Endothelial cell of umbilical vein (primary cell): ENCODE data around the gene CCRL2. TPM values are rescaled to one million over a fixed set of nuclear protein-coding genes. Genes with fewer than 3 reads are reported as not detected.
"Not testable (repeated sequence)": the region's sequence is repeated elsewhere in the genome, so short reads cannot be mapped to it uniquely, and the experiment has no call there.

Experiments used
- BruUV-seq: library from RNA; stranded (reverse); fragments of 400-500 nt; replicated peaks from 2 replicates; lab custom pipeline; 2021; lab: Mats Ljungman, UMichigan
- CTCF ChIA-PET: fragments of 300-600, 350-600 bp; sonication (Branson Sonifier 250); formaldehyde crosslinking; loops from one replicate; lab custom pipeline; 2021; ENCODE audit warnings: antibody characterized with exemption, inconsistent platforms; lab: Charles Lee
- POLR2A ChIA-PET: fragments of 300-600, 350-600 bp; sonication (Branson Sonifier 250); formaldehyde crosslinking; loops from one replicate; lab custom pipeline; 2021; ENCODE audit warnings: antibody characterized with exemption, inconsistent platforms; lab: Charles Lee
- DNase-seq: peaks from one replicate; pipeline ENCODE4 v3.0.0-alpha.2; 2011; ENCODE audit warnings: low read depth, low spot score
- FAIRE-seq: peaks from 2 replicates; lab custom pipeline; 2011; peaks lifted over from hg19 to GRCh38; lab: Jason Lieb, UNC
- H2AFZ ChIP-seq: 2 replicates; pipeline ENCODE4 v1.6.0; 2012; ENCODE audit warnings: low read depth, low read length, control low read depth, inconsistent platforms
- H3K27ac ChIP-seq: 2 replicates; pipeline ENCODE4 v1.5.1; 2011; ENCODE audit warnings: low read depth, mild to moderate bottlenecking, control low read depth, low read length, moderate library complexity; ENCODE audit not compliant: insufficient read depth
- H3K27me3 ChIP-seq, 2 experiments: 2 replicates each; pipeline versions ENCODE4 v1.6.0 to v1.6.1; 2011; ENCODE audit warnings: low read length in 2 of 2, mixed read lengths in 1 of 2; ENCODE audit not compliant: control insufficient read depth in 2 of 2, insufficient read depth in 2 of 2
- H3K36me3 ChIP-seq, 2 experiments: 2 replicates in 1 of 2; 3 replicates in 1 of 2; pipeline ENCODE4 v1.5.1; 2011; ENCODE audit warnings: low read length in 2 of 2, mild to moderate bottlenecking in 1 of 2, moderate library complexity in 1 of 2; ENCODE audit not compliant: control insufficient read depth in 2 of 2, insufficient read depth in 2 of 2; ENCODE audit errors: extremely low read depth in 1 of 2
- H3K4me1 ChIP-seq: 3 replicates; pipeline ENCODE4 v1.5.1; 2011; ENCODE audit warnings: mild to moderate bottlenecking, low read length; ENCODE audit not compliant: control insufficient read depth, insufficient read depth; ENCODE audit errors: extremely low read depth
- H3K4me2 ChIP-seq: 2 replicates; pipeline ENCODE4 v1.6.1; 2011; ENCODE audit warnings: low read length, control low read depth, mixed read lengths; ENCODE audit not compliant: insufficient read depth
- H3K4me3 ChIP-seq, 3 experiments: fragments of 200-600 bp in 1 of 3; sonication (generic), shearing (Covaris generic) in 1 of 3; replicated peaks in 1 of 3; 2 replicates each; pipeline ENCODE4 v1.5.1; 2011 to 2016; ENCODE audit warnings: control low read depth in 3 of 3, low read length in 3 of 3, mild to moderate bottlenecking in 2 of 3, inconsistent platforms in 1 of 3, low read depth in 1 of 3, moderate library complexity in 1 of 3; ENCODE audit not compliant: insufficient read depth in 1 of 3
- H3K79me2 ChIP-seq: 2 replicates; pipeline ENCODE4 v1.6.0; 2012; ENCODE audit warnings: low read length, inconsistent platforms; ENCODE audit not compliant: control insufficient read depth, insufficient read depth
- H3K9ac ChIP-seq: replicated peaks from 2 replicates; pipeline ENCODE3; 2011; ENCODE audit warnings: low read length, control low read depth; ENCODE audit not compliant: insufficient read depth; ENCODE audit errors: extremely low read depth
- H3K9me1 ChIP-seq: replicated peaks from 3 replicates; pipeline ENCODE4 v1.6.0; 2011; ENCODE audit warnings: mild to moderate bottlenecking, low read length; ENCODE audit not compliant: control insufficient read depth, insufficient read depth; ENCODE audit errors: extremely low read depth
- H3K9me3 ChIP-seq: replicated peaks from 2 replicates; pipeline ENCODE4 v1.5.1; 2012; ENCODE audit warnings: low read length, inconsistent platforms; ENCODE audit not compliant: control insufficient read depth, insufficient read depth
- H4K20me1 ChIP-seq: replicated peaks from 2 replicates; pipeline ENCODE3; 2011; ENCODE audit warnings: mild to moderate bottlenecking, low read length; ENCODE audit not compliant: control insufficient read depth, insufficient read depth; ENCODE audit errors: extremely low read depth
- EZH2 ChIP-seq: IDR thresholded peaks from 2 replicates; pipeline ENCODE4 v1.6.1; 2012; ENCODE audit warnings: borderline replicate concordance, low read depth, mild to moderate bottlenecking, moderate library complexity, low read length, inconsistent platforms; ENCODE audit not compliant: severe bottlenecking
- FOS ChIP-seq: IDR thresholded peaks from 2 replicates; pipeline ENCODE4 v1.6.1; 2011; ENCODE audit warnings: mild to moderate bottlenecking, low read length, moderate library complexity, borderline replicate concordance; ENCODE audit not compliant: insufficient read depth
- GATA2 ChIP-seq: IDR thresholded peaks from 2 replicates; pipeline ENCODE4 v1.7.0; 2011; ENCODE audit warnings: low read depth, mild to moderate bottlenecking, moderate library complexity, mixed read lengths, low read length; ENCODE audit not compliant: insufficient read length, insufficient read depth
- JUN ChIP-seq: IDR thresholded peaks from 2 replicates; pipeline ENCODE4 v1.6.1; 2011; ENCODE audit warnings: borderline replicate concordance, low read depth; ENCODE audit not compliant: insufficient read length, insufficient read depth
- MYC ChIP-seq: IDR thresholded peaks from one replicate; pipeline ENCODE4 v1.6.1; 2011; ENCODE audit warnings: mild to moderate bottlenecking, low read depth, low read length
- POLR2A ChIP-seq: IDR thresholded peaks from 2 replicates; pipeline ENCODE4 v1.6.1; 2012; ENCODE audit warnings: low read depth, mild to moderate bottlenecking, control low read depth, low read length
- POLR2AphosphoS5 ChIP-seq: IDR thresholded peaks from 2 replicates; pipeline ENCODE4 v1.6.1; 2012; ENCODE audit warnings: low read depth, mild to moderate bottlenecking, control low read depth, low read length, moderate library complexity; ENCODE audit not compliant: insufficient read depth
- dilution Hi-C: fragments of 300-500 bp; cut with MboI; formaldehyde crosslinking; loops from one replicate; pipeline ENCODE4 v1.15.0; 2019; ENCODE audit warnings: low sequenced_read_pairs; ENCODE audit not compliant: extremely low pct_ligation_motif_present
- intact Hi-C: fragments of 100-400 bp; cut with micrococcal nuclease; formaldehyde crosslinking; loops from one replicate; pipeline ENCODE4 v1.10.0; 2022
- polyA plus RNA-seq, 4 experiments: library from polyadenylated mRNA; depleted of rRNA in 3 of 4; stranded (reverse) in 3 of 4; unstranded in 1 of 4; fragments of >200 nt; gene quantifications; 2 replicates each; pipeline versions ENCODE4 v1.2.1 to v1.2.3, GENCODE V29; 2011 to 2012; ENCODE audit warnings: missing spikeins in 1 of 4
- total RNA-seq: library from RNA; stranded (reverse); gene quantifications from 2 replicates; pipeline ENCODE4 v1.2.3, GENCODE V29; 2021
- TF ChIP-seq, protein P1 (sequence below): IDR thresholded peaks from 2 replicates; pipeline ENCODE4 v1.6.1; 2011; ENCODE audit not compliant: insufficient read depth, insufficient read length
- TF ChIP-seq, protein P2 (sequence below), 2 donors: IDR thresholded peaks; 1 replicate in 1 of 2; 2 replicates in 1 of 2; pipeline ENCODE4 v1.5.1; 2011; ENCODE audit warnings: low read length in 2 of 2, mild to moderate bottlenecking in 2 of 2, moderate library complexity in 2 of 2, control low read depth in 1 of 2, inconsistent platforms in 1 of 2, low read depth in 1 of 2; ENCODE audit not compliant: insufficient read depth in 1 of 2; ENCODE audit errors: extremely low read depth in 1 of 2

Gene CCRL2
- total and polyA plus RNA-seq, 2 donors (not counting 3 experiments of a cell fraction or from before 2014, with no cell fraction given) = 6.4 to 6.6 TPM

GRCh38 chr3:46389306-46389705 lies 17.8 kb upstream of the CCRL2 start:
- no peak overlapping the region for H2AFZ ChIP-seq
- intact Hi-C loops (no loop called here), dilution Hi-C loops (no loop called here)
- no peaks in the 10 kb centered on the region for H3K79me2 ChIP-seq
- H3K27ac ChIP-seq = no peak overlapping the region
- POLR2A ChIA-PET = no interaction called here
- no peaks in the 10 kb centered on the region for H3K9me1 ChIP-seq
- no peak overlapping the region for H3K9ac ChIP-seq
- peaks cover 0 to 1% of the 10 kb centered on the region in 2 experiments for H3K27me3 ChIP-seq
- H4K20me1 ChIP-seq = no peaks in the 10 kb centered on the region
- FAIRE-seq (no peak), DNase-seq (no peak)
- no peaks in the 10 kb centered on the region for H3K9me3 ChIP-seq
- H3K4me3 ChIP-seq = no peak overlapping the region
- no TSS peak for BruUV-seq
- TF ChIP-seq, protein P1, sequence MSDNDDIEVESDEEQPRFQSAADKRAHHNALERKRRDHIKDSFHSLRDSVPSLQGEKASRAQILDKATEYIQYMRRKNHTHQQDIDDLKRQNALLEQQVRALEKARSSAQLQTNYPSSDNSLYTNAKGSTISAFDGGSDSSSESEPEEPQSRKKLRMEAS = no peak
- TF ChIP-seq POLR2AphosphoS5 (no peak), GATA2 (no peak), POLR2A (no peak), FOS (no peak), EZH2 (no peak), MYC (no peak), JUN (no peak)
- TF ChIP-seq, protein P2, sequence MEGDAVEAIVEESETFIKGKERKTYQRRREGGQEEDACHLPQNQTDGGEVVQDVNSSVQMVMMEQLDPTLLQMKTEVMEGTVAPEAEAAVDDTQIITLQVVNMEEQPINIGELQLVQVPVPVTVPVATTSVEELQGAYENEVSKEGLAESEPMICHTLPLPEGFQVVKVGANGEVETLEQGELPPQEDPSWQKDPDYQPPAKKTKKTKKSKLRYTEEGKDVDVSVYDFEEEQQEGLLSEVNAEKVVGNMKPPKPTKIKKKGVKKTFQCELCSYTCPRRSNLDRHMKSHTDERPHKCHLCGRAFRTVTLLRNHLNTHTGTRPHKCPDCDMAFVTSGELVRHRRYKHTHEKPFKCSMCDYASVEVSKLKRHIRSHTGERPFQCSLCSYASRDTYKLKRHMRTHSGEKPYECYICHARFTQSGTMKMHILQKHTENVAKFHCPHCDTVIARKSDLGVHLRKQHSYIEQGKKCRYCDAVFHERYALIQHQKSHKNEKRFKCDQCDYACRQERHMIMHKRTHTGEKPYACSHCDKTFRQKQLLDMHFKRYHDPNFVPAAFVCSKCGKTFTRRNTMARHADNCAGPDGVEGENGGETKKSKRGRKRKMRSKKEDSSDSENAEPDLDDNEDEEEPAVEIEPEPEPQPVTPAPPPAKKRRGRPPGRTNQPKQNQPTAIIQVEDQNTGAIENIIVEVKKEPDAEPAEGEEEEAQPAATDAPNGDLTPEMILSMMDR (IDR thresholded peaks at IDR 0.05; ENCODE audit: extremely low read depth in 1 of 2, insufficient read depth in 1 of 2, low read depth in 1 of 2, low read length in 2 of 2) = no peak
- no peak overlapping the region for H3K4me2 ChIP-seq
- no peaks in the 10 kb centered on the region for H3K36me3 ChIP-seq
- CTCF ChIA-PET = no interaction called here
- H3K4me1 ChIP-seq = no peaks in the 10 kb centered on the region

DNA sequence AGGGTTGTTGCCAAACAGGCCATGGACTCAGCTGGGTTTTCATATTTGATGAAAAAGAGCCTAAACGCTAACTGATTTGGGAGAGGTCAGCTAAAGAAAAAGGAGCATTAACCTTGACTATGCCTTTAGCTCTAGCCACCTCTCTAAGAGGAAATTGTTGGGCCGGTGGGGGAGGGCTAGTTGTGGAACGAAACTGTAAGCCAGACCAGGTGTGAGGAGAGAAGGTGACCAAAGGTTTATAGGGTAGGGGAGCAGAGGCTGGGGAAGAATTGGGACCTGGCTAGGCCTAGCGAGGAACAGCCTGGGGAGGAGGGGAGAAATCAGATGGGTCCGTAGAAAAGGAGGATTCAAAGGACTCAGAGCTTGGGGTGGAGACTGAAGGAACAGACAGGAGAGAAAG lies 15.5 kb upstream of the CCRL2 start:
- H3K4me2 ChIP-seq, BruUV-seq, intact Hi-C loops, H3K9ac ChIP-seq, H3K9me3 ChIP-seq, H4K20me1 ChIP-seq, FAIRE-seq, H3K4me3 ChIP-seq, H3K36me3 ChIP-seq, H3K9me1 ChIP-seq, H3K4me1 ChIP-seq, H3K79me2 ChIP-seq, dilution Hi-C loops, DNase-seq, H2AFZ ChIP-seq, H3K27ac ChIP-seq, POLR2A ChIA-PET, H3K27me3 ChIP-seq: not testable (repeated sequence)
- CTCF ChIA-PET = interaction anchor here (0.6 kb wide), 1 partner anchor 46 kb away, joined by 3 read pairs; no protein-coding TSS in a partner anchor
